IPS-NIHi11 (cell line): Measurements from ENCODE around the gene HOXB1.

ENCODE experiments used
- DNase-seq: peaks from one replicate; pipeline ENCODE4 v3.0.0; 2012; ENCODE audit warnings: mixed read lengths, low spot score

The HOXB1 gene

DNA sequence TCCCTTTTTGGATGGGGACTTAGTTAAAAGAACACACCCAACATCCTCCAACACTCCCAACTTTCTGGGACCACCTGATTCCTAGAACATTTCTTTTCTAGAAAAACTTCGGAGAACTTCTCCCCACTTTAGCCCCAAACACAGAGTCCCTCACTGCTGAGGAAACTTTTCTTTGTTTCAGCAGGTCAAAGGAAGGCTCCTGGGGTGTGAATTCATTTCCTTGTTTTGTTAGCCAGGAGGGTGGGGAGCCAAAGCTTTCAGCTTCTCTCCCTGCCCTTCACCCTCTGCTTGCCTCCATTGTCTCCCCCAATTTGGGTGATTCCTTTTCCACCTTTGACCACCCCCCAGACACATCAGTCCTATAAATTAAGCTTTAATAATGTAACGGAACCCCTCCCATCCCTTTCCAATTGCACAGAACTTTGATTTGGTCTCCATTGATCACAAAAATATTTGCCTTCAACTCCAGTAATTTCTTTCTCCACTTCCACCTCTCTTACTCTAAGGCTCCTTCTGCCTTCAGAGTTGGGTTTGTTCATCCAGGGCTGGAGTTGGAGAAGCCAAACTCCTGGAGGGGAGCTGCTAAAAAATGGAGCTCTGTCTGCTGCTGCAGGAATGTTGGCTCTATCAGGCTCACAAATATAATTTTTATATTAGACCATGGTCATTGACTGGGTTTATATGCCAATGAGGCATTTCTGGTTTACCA is 37.0 kb upstream of the HOXB1 start:
- DNase-seq: no peak

- DNase-seq: no peak
These were observed 36.4 kb upstream of the HOXB1 start for GRCh38 chr17:48567209-48567608.

GRCh38 chr17:48566717-48567116 is 35.9 kb upstream of the HOXB1 start:
- no peak for DNase-seq

- no peak for DNase-seq
These were observed 35.3 kb upstream of the HOXB1 start for GRCh38 chr17:48565925-48566710.

GRCh38 chr17:48565022-48565554 is 34.3 kb upstream of the HOXB1 start:
- no peak for DNase-seq

- DNase-seq: no peak
These were observed 33.6 kb upstream of the HOXB1 start for GRCh38 chr17:48564188-48565021.

DNA sequence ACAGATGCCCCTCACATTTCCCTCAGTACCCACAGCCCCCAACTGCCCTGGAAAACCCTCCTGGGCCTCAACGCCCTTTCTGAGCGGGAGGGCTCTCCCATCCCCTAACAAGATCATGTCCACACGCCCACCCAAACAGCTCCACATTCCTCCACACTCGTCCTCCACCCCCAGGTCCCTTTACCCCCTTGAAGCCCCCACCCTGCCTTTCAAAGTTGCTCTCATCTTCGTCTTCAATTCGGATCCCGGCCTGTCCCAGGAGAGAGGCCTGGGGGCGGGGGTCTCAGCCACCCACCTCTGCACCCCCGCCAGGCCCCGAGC is 33.0 kb upstream of the HOXB1 start:
- DNase-seq: no peak

DNA sequence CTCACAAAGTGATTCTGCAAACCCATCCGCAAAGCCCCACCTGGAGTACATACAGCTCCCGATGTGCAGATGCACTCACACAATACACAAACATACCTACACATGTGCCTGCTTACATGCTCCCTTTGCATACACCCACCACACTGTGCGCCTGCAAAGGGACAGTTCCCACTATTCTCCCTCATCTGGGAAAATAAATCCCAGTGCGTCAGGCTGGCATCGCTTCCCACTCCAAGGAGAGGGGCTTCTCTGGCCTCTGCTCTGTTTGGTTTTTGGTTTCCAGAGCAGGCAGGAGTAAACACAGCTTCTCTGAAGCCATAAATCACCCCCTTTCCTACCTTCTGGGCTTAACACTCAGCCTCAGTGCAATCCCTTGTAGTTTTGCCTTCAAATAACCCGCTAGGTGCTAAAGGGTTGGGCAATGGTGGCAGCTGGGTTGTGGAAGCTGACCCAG is 32.6 kb upstream of the HOXB1 start:
- no peak for DNase-seq

- no peak for DNase-seq
These were observed 32.1 kb upstream of the HOXB1 start for GRCh38 chr17:48562934-48563333.

DNA sequence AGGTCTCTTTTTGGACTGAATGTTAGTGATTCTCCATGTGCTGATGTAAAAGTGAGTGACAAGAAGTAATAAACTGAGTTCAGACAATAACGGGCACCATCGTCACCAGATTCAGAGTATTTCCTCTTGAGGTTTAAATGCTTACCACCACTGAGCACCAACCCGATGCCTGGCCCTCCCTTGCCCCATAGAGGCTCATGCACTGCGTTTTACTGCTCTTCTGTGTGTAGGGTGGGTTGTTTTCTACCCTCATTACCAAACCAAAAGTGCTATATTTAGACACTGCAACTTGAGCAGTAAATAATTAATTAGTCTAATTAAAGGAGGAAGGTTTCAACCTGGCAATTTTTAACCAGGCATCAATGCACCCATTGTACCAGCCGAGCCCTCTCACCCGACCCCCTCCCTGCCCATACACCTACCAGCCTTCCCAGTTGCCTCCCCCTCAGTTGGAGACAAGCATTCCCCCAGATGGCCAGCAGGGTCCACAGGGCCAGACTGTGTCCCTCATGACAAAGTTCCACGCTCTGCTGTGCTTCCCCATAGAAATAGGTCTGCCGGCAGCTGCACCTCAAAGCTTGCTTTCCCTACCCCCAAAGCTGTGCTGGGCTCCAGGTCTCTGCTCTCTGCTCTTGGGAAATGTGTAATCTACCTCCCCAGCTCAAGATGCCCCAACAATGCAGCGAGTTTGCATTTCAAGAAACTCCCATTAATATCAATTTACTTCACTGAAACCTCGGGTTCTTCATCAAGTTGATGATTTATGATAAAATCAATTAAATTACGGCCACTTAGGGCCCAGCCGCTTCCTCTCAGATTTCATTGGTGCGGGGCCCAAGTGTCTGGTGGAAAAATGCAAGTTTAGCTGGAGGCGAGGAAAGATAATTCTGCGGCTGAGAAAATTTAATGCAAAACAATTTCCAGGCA is 31.3 kb upstream of the HOXB1 start:
- no peak for DNase-seq

GRCh38 chr17:48559840-48560817 is 29.3 kb upstream of the HOXB1 start:
- no peak for DNase-seq

DNA sequence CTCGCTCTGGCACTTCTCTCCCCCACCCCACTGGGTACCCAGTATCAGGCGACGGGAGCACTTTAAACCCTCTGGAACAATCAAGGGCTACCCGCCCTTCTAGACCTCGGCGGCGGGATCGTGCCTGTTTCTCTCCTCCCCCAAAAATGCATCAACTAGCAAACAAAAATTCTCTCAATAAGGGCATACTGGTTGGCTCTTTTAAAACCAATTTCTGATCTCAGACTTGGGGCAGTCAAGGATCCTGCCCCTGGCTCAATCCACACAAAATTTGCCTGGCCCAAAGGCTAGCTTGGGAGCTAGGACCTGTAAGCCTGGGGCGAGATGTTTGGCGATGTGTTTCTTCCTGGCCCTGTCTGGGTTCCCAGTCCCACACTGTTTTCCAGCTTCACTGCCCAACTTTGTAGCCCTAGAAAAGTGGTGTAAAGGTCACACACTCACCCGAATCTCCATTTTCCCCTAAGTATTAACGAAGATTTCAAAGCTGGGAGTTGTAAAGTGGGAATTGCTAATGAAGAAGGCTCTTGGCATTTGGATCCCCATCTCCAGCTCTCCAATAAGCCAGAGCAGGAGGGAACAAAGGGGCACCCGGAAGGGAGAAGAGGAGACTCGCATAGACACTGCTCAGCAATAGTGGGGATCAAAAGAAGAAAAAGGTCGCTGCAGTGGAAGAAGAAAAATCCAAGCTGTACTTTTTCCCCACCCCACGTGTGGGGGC is 28.5 kb upstream of the HOXB1 start:
- DNase-seq: no peak

DNA sequence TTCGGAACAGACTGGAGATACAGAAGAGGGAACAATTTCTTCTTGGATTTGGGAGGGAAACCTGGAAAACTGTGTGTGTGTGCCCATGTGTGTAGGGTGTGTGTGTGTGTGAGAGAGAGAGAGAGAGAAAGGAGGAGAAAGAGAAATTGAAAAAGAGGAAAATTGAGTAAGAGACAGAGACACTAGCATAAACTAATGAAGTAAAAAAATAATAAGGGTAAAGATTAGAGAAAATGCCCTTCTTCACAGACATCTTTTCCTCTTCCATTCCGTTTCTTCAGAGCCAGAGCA is 28.0 kb upstream of the HOXB1 start:
- DNase-seq: no peak

- no peak for DNase-seq
These were observed 27.4 kb upstream of the HOXB1 start for GRCh38 chr17:48558057-48558830.

- DNase-seq: no peak
These were observed 26.0 kb upstream of the HOXB1 start for GRCh38 chr17:48556576-48557401.

DNA sequence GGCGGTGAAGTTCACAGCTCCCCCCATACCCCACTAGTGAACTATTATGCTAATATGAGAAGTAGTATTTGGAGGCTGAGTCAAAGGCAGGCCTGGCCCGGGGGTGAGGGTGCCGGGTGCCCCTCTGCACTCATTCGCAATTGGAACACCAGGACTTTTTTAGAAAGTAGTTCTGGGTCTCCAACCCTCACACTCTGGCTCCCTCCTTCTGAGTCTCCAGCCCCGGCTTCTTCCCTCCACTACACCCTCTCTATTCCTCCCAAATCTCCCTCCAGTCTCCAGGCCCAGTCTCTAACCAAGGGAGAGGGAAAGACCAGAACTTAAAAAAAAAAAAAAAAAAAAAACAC is 25.4 kb upstream of the HOXB1 start:
- no peak for DNase-seq

DNA sequence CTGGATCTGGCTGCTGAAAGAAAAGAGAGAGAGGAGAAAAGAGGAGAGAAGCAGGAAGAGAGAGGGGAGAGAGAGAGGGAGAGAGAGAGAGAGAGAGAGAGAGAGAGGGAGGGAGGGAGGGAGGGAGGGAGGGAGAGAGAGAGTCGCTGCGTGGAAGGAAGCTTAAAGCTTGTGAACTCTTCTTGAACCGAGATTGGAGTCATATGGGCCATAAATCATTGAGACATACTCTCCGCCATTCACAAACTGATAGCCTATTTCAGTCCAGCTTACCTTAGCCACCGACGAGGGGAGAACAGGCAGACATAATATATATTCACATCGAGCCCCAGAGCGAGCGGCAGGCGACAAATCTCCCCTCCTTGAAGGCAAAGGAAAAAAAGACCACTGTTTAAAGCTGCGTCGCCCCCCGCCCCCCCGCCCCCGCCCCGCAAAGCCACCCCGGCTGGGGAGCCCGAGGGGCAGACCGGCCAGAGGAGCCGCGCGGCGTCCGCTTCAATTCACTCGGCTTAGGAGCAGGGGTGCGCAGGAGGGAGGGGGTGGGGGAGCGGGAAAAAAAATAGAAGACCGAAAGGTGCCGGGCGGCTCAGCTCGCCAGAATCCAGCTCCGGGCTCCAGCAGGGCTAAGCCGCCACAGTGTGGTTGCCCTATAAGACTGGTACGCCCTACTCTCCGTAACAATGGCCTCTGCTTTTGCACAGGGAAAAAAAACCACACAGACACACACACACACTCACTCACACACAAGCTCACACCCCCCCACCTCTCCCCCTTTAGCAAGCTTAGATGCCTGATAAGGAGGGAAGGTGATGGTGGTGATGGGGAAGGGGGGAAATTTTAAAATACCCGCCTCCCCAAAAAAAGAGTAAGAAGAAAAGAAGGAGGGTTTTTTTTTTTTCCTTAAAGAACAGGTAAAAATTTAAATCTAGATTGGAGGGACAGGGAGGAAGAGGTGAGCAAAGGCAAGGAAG is 24.7 kb upstream of the HOXB1 start:
- DNase-seq: no peak
